ENCODE results near the gene PARP8.
"Not testable (repeated sequence)": the region's sequence is repeated elsewhere in the genome, so short reads cannot be mapped to it uniquely, and the experiment has no call there.

PARP8 gene

GRCh38 chr5:50666261-50667022 lies at the start of gene PARP8:
Gene PARP8 (plus strand): TSS chr5:50666637. CDS start chr5:50667096, 459 bp downstream.
- no peak for DNase-seq

- DNase-seq: no peak
Observed at GRCh38 chr5:50623666-50624065, 42.8 kb upstream of the PARP8 start.

- peak; percentile 9 for DNase-seq
Observed at GRCh38 chr5:50634866-50635265, 31.6 kb upstream of the PARP8 start.

GRCh38 chr5:50637576-50637975 lies 28.9 kb upstream of the PARP8 start:
- DNase-seq: not testable (repeated sequence)

- DNase-seq: no peak
Observed at GRCh38 chr5:50646591-50646990, 19.8 kb upstream of the PARP8 start.

- no peak for DNase-seq
Observed at GRCh38 chr5:50647726-50648125, 18.7 kb upstream of the PARP8 start.

GRCh38 chr5:50653946-50654345 lies 12.5 kb upstream of the PARP8 start:
- no peak for DNase-seq

GRCh38 chr5:50655067-50655809 lies 11.2 kb upstream of the PARP8 start:
- DNase-seq: no peak

GRCh38 chr5:50655810-50656205 lies 10.6 kb upstream of the PARP8 start:
- no peak for DNase-seq

GRCh38 chr5:50657044-50657443 lies 9.4 kb upstream of the PARP8 start:
- DNase-seq: no peak

- no peak for DNase-seq
Observed at GRCh38 chr5:50658246-50658645, 8.2 kb upstream of the PARP8 start.

GRCh38 chr5:50663636-50664035 lies 2.8 kb upstream of the PARP8 start:
- DNase-seq: no peak

GRCh38 chr5:50665091-50665490 lies 1.3 kb upstream of the PARP8 start:
- no peak for DNase-seq

- DNase-seq: not testable (repeated sequence)
Observed at GRCh38 chr5:50665761-50666202, 655 bp upstream of the PARP8 start.

GRCh38 chr5:50667023-50667652 lies 701 bp downstream of the PARP8 start:
- no peak for DNase-seq

- no peak for DNase-seq
Observed at GRCh38 chr5:50667653-50668595, 1.5 kb downstream of the PARP8 start.

- not testable (repeated sequence) for DNase-seq
Observed at GRCh38 chr5:50668636-50669035, 2.2 kb downstream of the PARP8 start.

- no peak for DNase-seq
Observed at GRCh38 chr5:50672663-50673062, 6.2 kb downstream of the PARP8 start.

- DNase-seq: not testable (repeated sequence)
Observed at GRCh38 chr5:50673444-50673843, 7.0 kb downstream of the PARP8 start.

- no peak for DNase-seq
Observed at GRCh38 chr5:50675385-50675784, 8.9 kb downstream of the PARP8 start.

- DNase-seq: not testable (repeated sequence)
Observed at GRCh38 chr5:50679554-50679953, 13.1 kb downstream of the PARP8 start.

- no peak for DNase-seq
Observed at GRCh38 chr5:50684721-50685120, 18.3 kb downstream of the PARP8 start.

- DNase-seq: no peak
Observed at GRCh38 chr5:50687548-50687947, 21.1 kb downstream of the PARP8 start.
